KMS-11 (cell line): ENCODE results near the gene SGTA.
"Not testable (repeated sequence)": the region's sequence is repeated elsewhere in the genome, so short reads cannot be mapped to it uniquely, and the experiment has no call there.

ENCODE experiments used
- H2AFZ ChIP-seq: fragments of 200-600 bp; sonication (generic); 2 replicates; pipeline ENCODE4 v1.6.1; 2016; ENCODE audit warnings: antibody characterized with exemption, mixed run types, low read depth
- H3K27ac ChIP-seq: fragments of 200-600 bp; sonication (generic); 2 replicates; pipeline ENCODE4 v1.6.1; 2016; ENCODE audit warnings: mild to moderate bottlenecking, mixed run types
- H3K27me3 ChIP-seq: fragments of 200-600 bp; sonication (generic); 2 replicates; pipeline ENCODE4 v1.6.1; 2017; ENCODE audit warnings: mild to moderate bottlenecking, low read depth, mixed run types, moderate library complexity; ENCODE audit not compliant: insufficient read depth
- H3K36me3 ChIP-seq: fragments of 200-600 bp; sonication (generic); 2 replicates; pipeline ENCODE4 v1.6.1; 2017; ENCODE audit warnings: mild to moderate bottlenecking, mixed run types; ENCODE audit not compliant: insufficient read depth
- H3K4me1 ChIP-seq: fragments of 200-600 bp; sonication (generic); 2 replicates; pipeline ENCODE4 v1.6.1; 2016; ENCODE audit warnings: mild to moderate bottlenecking, low read depth, mixed run types; ENCODE audit not compliant: poor library complexity, severe bottlenecking
- H3K4me2 ChIP-seq: fragments of 200-600 bp; sonication (generic); 2 replicates; pipeline ENCODE4 v1.7.0; 2016; ENCODE audit warnings: mild to moderate bottlenecking, mixed run types
- H3K4me3 ChIP-seq: fragments of 200-600 bp; sonication (generic); IDR thresholded peaks from 2 replicates; pipeline ENCODE4 v1.6.1; 2017; ENCODE audit warnings: low read depth, low read length, mixed read lengths; ENCODE audit not compliant: insufficient read depth
- H3K79me2 ChIP-seq: fragments of 200-600 bp; sonication (generic); 2 replicates; pipeline ENCODE4 v1.6.1; 2016; ENCODE audit warnings: low read depth, mixed run types; ENCODE audit not compliant: insufficient read depth
- H3K9ac ChIP-seq: fragments of 200-600 bp; sonication (generic); 2 replicates; pipeline ENCODE4 v1.6.1; 2016; ENCODE audit warnings: mild to moderate bottlenecking, mixed run types
- H4K20me1 ChIP-seq: fragments of 200-600 bp; sonication (generic); 2 replicates; pipeline ENCODE4 v1.6.1; 2016; ENCODE audit warnings: mild to moderate bottlenecking, mixed run types; ENCODE audit not compliant: insufficient read depth
- TF ChIP-seq, protein P1 (sequence below): fragments of 200-600 bp; sonication (generic); conservative IDR thresholded peaks from 2 replicates; pipeline ENCODE4 v1.6.1; 2017; ENCODE audit warnings: low read depth, mild to moderate bottlenecking, antibody characterized with exemption, low read length, moderate library complexity, mixed read lengths

The SGTA gene

DNA sequence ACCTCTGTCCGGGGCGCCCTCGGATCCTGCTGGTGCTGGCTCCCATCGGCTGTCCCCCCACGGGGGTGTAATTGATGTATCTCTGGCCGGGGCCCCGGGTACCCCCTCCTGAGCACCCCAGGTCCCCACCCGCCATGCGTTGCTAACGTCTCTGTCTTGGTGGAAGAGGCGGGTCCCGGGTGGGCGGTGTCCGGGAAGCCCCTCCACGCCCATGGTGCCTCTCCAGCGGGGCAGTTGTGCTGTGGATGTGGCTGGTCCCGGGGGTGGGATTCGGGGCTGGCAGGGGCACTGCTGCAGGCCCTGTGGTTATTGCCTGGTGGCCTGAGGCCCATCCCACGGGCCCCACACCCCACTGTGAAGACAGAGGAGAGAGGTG, 66.8 kb downstream of the SGTA start:
- Histone ChIP-seq H3K4me3 (no peak overlapping the region), H4K20me1 (no peaks in the 10 kb centered on the region), H3K4me2 (no peak overlapping the region), H3K36me3 (no peaks in the 10 kb centered on the region), H3K9ac (no peak overlapping the region), H3K27me3 (0 out of 2 replicates have a peak, but pooled peaks cover 3% of the 10 kb centered on the region), H2AFZ (no peak overlapping the region), H3K79me2 (no peaks in the 10 kb centered on the region), H3K4me1 (no peaks in the 10 kb centered on the region), H3K27ac (no peak overlapping the region)
- TF ChIP-seq, protein P1, sequence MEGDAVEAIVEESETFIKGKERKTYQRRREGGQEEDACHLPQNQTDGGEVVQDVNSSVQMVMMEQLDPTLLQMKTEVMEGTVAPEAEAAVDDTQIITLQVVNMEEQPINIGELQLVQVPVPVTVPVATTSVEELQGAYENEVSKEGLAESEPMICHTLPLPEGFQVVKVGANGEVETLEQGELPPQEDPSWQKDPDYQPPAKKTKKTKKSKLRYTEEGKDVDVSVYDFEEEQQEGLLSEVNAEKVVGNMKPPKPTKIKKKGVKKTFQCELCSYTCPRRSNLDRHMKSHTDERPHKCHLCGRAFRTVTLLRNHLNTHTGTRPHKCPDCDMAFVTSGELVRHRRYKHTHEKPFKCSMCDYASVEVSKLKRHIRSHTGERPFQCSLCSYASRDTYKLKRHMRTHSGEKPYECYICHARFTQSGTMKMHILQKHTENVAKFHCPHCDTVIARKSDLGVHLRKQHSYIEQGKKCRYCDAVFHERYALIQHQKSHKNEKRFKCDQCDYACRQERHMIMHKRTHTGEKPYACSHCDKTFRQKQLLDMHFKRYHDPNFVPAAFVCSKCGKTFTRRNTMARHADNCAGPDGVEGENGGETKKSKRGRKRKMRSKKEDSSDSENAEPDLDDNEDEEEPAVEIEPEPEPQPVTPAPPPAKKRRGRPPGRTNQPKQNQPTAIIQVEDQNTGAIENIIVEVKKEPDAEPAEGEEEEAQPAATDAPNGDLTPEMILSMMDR, result no peak

DNA sequence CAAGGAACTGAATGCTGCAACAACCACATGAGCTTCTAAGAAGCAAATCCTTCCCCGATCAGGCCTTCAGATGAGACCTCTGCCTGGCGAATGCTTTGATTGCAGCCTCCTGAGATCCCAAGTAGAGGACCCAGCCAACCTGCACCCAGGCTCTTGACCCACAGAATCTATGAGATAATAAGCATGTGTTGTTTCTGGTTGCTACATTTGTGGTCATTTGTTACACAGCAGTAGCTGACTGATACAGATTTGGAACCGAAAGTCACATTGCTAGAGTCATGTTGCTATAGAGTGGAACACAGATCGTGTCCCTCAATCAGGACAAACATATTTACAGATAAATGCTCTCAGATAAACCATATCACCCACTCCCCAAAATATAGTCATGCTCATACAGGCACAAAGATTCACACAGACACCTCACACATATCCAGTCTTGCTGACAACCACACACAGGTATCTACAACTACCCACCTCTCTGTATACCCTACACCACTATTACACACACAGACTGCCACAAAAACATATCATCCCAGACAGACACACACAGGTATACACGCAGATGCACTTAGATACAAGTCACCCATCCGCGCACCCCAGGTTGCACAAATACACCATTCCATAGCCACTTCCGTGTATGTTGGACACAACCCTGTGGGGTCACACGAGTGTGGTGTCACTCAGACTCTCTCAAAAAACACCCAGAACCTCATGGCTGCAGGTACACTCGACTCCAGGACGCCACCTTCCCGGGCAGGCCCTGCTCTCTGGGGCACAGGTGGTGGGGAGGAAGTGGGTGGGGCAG, 67.4 kb downstream of the SGTA start:
- Histone ChIP-seq H3K79me2 (no peaks in the 10 kb centered on the region), H3K36me3 (no peaks in the 10 kb centered on the region), H3K27ac (no peak overlapping the region), H4K20me1 (no peaks in the 10 kb centered on the region), H3K4me1 (no peaks in the 10 kb centered on the region), H3K27me3 (0 out of 2 replicates have a peak, but pooled peaks cover 3% of the 10 kb centered on the region), H3K9ac (no peak overlapping the region), H3K4me3 (no peak overlapping the region), H2AFZ (no peak overlapping the region), H3K4me2 (no peak overlapping the region)
- TF ChIP-seq, protein P1, result no peak

- TF ChIP-seq, protein P1, result no peak
- Histone ChIP-seq H2AFZ (no peak overlapping the region), H3K9ac (no peak overlapping the region), H3K4me2 (no peak overlapping the region), H3K79me2 (no peaks in the 10 kb centered on the region), H3K27ac (no peak overlapping the region), H4K20me1 (no peaks in the 10 kb centered on the region), H3K4me1 (no peaks in the 10 kb centered on the region), H3K4me3 (no peak overlapping the region), H3K27me3 (0 out of 2 replicates have a peak, but pooled peaks cover 3% of the 10 kb centered on the region), H3K36me3 (no peaks in the 10 kb centered on the region)
Measured at GRCh38 chr19:2714531-2715269, 68.4 kb downstream of the SGTA start.

DNA sequence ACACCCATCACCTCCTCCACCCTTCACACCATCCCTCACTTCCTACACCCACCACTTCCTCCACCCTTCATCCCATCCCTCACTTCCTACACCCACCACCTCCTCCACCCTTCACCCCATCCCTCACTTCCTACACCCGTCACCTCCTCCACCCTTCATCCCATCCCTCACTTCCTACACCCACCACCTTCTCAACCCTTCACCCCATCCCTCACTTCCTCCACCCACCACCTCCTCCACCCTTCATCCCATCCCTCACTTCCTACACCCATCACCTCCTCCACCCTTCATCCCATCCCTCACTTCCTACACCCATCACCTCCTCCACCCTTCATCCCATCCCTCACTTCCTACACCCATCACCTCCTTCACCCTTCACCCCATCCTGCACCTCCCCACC, 69.0 kb downstream of the SGTA start:
- H2AFZ ChIP-seq, H4K20me1 ChIP-seq, H3K27me3 ChIP-seq, H3K9ac ChIP-seq, H3K27ac ChIP-seq, H3K36me3 ChIP-seq, H3K4me2 ChIP-seq, H3K79me2 ChIP-seq, H3K4me3 ChIP-seq, H3K4me1 ChIP-seq: not testable (repeated sequence)

DNA sequence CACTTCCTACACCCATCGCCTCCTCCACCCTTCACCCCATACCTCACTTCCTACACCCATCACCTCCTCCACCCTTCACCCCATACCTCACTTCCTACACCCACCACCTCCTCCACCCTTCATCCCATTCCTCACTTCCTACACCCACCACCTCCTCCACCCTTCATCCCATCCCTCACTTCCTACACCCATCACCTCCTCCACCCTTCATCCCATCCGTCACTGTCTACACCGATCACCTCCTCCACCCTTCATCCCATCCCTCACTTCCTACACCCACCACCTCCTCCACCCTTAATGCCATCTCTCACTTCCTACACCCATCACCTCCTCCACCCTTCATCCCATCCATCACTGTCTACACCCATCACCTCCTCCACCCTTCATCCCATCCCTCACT, 69.9 kb downstream of the SGTA start:
- H3K9ac ChIP-seq, H3K36me3 ChIP-seq, H3K4me2 ChIP-seq, H3K27me3 ChIP-seq, H3K79me2 ChIP-seq, H3K4me1 ChIP-seq, H2AFZ ChIP-seq, H3K4me3 ChIP-seq, H4K20me1 ChIP-seq, H3K27ac ChIP-seq: not testable (repeated sequence)
